GM12801 (cell line): ENCODE measurements around the gene ENOX1.

Experiments
- TF ChIP-seq, protein P1 (sequence below): IDR thresholded peaks from one replicate; pipeline ENCODE4 v1.5.1; 2011; ENCODE audit warnings: control low read depth; ENCODE audit not compliant: insufficient read length; ENCODE audit errors: extremely low read depth

The ENOX1 gene

GRCh38 chr13:43478902-43479301 is 307.9 kb downstream of the ENOX1 start:
- TF ChIP-seq, protein P1, sequence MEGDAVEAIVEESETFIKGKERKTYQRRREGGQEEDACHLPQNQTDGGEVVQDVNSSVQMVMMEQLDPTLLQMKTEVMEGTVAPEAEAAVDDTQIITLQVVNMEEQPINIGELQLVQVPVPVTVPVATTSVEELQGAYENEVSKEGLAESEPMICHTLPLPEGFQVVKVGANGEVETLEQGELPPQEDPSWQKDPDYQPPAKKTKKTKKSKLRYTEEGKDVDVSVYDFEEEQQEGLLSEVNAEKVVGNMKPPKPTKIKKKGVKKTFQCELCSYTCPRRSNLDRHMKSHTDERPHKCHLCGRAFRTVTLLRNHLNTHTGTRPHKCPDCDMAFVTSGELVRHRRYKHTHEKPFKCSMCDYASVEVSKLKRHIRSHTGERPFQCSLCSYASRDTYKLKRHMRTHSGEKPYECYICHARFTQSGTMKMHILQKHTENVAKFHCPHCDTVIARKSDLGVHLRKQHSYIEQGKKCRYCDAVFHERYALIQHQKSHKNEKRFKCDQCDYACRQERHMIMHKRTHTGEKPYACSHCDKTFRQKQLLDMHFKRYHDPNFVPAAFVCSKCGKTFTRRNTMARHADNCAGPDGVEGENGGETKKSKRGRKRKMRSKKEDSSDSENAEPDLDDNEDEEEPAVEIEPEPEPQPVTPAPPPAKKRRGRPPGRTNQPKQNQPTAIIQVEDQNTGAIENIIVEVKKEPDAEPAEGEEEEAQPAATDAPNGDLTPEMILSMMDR: no peak

DNA sequence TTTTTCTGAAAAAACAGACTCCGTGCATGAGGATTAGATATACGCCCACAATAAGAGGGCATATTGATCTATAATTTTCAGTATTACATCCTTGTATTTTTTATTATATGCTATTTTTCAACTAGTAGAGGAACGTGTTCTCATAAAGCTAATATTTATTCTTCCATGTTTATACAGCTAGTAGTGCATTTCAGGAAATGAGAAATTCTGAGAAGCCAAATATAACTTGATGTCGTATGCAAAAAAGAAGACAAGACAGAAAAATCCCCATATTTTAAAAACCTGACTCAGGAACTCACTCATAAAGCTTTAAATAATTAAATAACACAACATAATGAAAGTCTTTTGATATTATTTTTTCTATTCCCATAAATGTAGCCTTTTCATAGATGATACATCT is 308.6 kb downstream of the ENOX1 start:
- TF ChIP-seq, protein P1: no peak

GRCh38 chr13:43475140-43475539 is 311.6 kb downstream of the ENOX1 start:
- TF ChIP-seq, protein P1: no peak

- TF ChIP-seq, protein P1: no peak
These were observed 313.3 kb downstream of the ENOX1 start for GRCh38 chr13:43473437-43473836.

- TF ChIP-seq, protein P1: no peak
These were observed 313.8 kb downstream of the ENOX1 start for GRCh38 chr13:43472980-43473379.

DNA sequence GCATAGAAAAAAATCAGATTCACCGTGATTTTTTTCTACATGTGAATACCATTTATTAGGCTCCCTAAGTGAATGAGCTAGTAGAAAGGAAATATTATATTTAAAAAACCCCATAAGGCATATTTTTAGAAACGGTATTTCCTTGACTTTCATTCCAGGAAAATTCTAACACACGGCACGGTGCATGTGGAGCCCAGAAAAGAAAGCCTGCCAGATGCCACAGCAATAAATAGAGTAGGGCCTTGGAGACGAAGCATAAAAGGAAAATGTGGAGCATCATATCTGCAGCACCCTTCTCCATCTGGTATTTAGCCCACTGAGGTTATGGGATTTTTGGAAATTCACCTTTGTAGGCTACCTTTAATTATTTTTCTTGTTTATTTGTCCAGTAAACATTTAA is 314.4 kb downstream of the ENOX1 start:
- TF ChIP-seq, protein P1: no peak

GRCh38 chr13:43470610-43471009 is 316.2 kb downstream of the ENOX1 start:
- TF ChIP-seq, protein P1: no peak

DNA sequence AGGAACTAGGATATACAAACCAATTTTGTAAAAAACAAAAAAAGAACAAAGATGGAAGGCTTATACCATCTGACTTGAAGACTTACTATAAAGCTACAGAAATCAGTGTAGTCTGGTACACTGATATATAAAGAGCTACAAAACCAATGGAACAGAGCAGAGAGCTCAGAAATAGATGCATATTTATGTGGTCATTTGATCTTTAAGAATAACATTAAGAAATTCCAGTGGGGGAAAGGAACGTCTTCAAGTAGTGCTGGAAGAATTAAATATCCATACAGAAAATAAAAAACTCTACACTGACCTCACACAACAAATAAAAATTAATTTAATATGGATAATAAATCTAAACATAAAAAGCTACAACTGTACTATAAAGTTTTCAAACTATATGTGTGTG is 317.0 kb downstream of the ENOX1 start:
- TF ChIP-seq, protein P1: no peak
